Endothelial cell (in vitro differentiated cells): ENCODE measurements around the gene KHDC4. TPM values are rescaled to one million over a fixed set of nuclear protein-coding genes. Genes with fewer than 3 reads are reported as not detected.

Experiments used
- DNase-seq: peaks from one replicate; pipeline ENCODE4 v3.0.0; 2021; ENCODE audit warnings: low spot score
- H3K27ac Mint-ChIP-seq: one replicate; pipeline ENCODE4 v1.8.0; 2021; ENCODE audit warnings: mixed read lengths, inconsistent platforms; ENCODE audit not compliant: unreplicated experiment
- H3K27me3 Mint-ChIP-seq: one replicate; pipeline ENCODE4 v1.8.0; 2021; ENCODE audit warnings: mild to moderate bottlenecking, moderate library complexity, mixed read lengths, inconsistent platforms; ENCODE audit not compliant: unreplicated experiment
- H3K36me3 Mint-ChIP-seq: one replicate; pipeline ENCODE4 v1.8.0; 2021; ENCODE audit warnings: mild to moderate bottlenecking, low read depth, mixed read lengths, inconsistent platforms; ENCODE audit not compliant: unreplicated experiment
- H3K4me1 Mint-ChIP-seq: one replicate; pipeline ENCODE4 v1.8.0; 2021; ENCODE audit warnings: mild to moderate bottlenecking, mixed read lengths, inconsistent platforms; ENCODE audit not compliant: unreplicated experiment
- H3K4me3 Mint-ChIP-seq: one replicate; pipeline ENCODE4 v1.8.0; 2021; ENCODE audit warnings: mild to moderate bottlenecking, mixed read lengths, inconsistent platforms; ENCODE audit not compliant: unreplicated experiment
- H3K9me3 Mint-ChIP-seq: one replicate; pipeline ENCODE4 v1.8.0; 2021; ENCODE audit warnings: mixed read lengths, inconsistent platforms; ENCODE audit not compliant: unreplicated experiment
- total RNA-seq: library from RNA; stranded (reverse); fragmentation: NEBNext Ultra II Directional; extraction: Animal tissue kit (Norgen Biotek cat#: 25700); gene quantifications from one replicate; pipeline ENCODE4 v1.2.1, GENCODE V29; 2021; ENCODE audit not compliant: unreplicated experiment
- TF ChIP-seq, protein P1 (sequence below): fragments of 200-600 bp; sonication (generic); IDR thresholded peaks from one replicate; pipeline ENCODE4 v1.5.0; 2021; ENCODE audit warnings: antibody characterized with exemption; ENCODE audit not compliant: unreplicated experiment

KHDC4 gene
- total RNA-seq, 1 donor from 2014 or later = 42.6 TPM

GRCh38 chr1:155947292-155947691 lies 13.1 kb upstream of the KHDC4 start:
- H3K9me3 Mint-ChIP-seq = no peaks in the 10 kb centered on the region
- TF ChIP-seq, protein P1, sequence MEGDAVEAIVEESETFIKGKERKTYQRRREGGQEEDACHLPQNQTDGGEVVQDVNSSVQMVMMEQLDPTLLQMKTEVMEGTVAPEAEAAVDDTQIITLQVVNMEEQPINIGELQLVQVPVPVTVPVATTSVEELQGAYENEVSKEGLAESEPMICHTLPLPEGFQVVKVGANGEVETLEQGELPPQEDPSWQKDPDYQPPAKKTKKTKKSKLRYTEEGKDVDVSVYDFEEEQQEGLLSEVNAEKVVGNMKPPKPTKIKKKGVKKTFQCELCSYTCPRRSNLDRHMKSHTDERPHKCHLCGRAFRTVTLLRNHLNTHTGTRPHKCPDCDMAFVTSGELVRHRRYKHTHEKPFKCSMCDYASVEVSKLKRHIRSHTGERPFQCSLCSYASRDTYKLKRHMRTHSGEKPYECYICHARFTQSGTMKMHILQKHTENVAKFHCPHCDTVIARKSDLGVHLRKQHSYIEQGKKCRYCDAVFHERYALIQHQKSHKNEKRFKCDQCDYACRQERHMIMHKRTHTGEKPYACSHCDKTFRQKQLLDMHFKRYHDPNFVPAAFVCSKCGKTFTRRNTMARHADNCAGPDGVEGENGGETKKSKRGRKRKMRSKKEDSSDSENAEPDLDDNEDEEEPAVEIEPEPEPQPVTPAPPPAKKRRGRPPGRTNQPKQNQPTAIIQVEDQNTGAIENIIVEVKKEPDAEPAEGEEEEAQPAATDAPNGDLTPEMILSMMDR = no peak

DNA sequence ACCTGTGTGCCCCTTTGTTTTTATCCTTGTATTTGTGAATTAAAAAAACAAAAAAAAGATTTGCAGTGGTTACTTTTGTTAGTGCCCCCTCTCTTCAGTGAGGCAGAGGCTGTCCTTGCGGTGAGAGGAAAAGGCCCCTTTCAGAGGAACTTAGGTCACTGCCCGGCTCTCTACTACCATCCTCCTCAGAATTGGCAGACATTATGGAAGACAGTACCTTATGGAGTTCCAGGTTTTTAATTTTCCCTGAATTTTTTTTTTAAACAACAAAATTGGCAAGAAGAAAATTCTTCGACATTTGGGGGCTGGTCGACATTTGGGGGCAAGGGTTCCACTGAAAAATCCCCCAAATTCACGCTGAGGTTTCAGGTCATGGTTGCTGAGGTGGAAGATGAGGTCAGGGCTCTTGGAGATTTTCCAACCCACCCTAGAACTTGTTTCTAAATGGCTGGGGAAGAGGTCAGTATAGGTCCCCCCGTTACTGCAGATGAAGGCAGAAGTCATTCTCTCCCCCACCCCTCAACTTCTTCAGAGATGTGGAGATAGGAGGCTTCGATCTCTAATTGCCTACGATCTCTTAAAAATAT lies 12.5 kb upstream of the KHDC4 start:
- no peak overlapping the region for H3K27ac Mint-ChIP-seq
- TF ChIP-seq, protein P1 = no peak
- peaks cover 29% of the 10 kb centered on the region for H3K36me3 Mint-ChIP-seq
- H3K27me3 Mint-ChIP-seq = peaks cover 17% of the 10 kb centered on the region
- peaks cover 45% of the 10 kb centered on the region for H3K4me1 Mint-ChIP-seq
- H3K4me3 Mint-ChIP-seq = peak overlapping the region; percentile 4
- H3K9me3 Mint-ChIP-seq = no peaks in the 10 kb centered on the region
- DNase-seq = no peak

More at GRCh38 chr1:155947292-155947691, 13.1 kb upstream of the KHDC4 start:
- Mint-ChIP-seq H3K27me3 (peaks cover 14% of the 10 kb centered on the region), H3K36me3 (peaks cover 32% of the 10 kb centered on the region), H3K27ac (no peak overlapping the region), H3K4me1 (peaks cover 40% of the 10 kb centered on the region), H3K4me3 (peak overlapping the region; percentile 4)
- DNase-seq = no peak

GRCh38 chr1:155944444-155944799 lies 10.2 kb upstream of the KHDC4 start:
- Mint-ChIP-seq H3K36me3 (peaks cover 13% of the 10 kb centered on the region), H3K27ac (no peak overlapping the region), H3K4me1 (peaks cover 56% of the 10 kb centered on the region), H3K4me3 (no peak overlapping the region), H3K9me3 (no peaks in the 10 kb centered on the region), H3K27me3 (peaks cover 24% of the 10 kb centered on the region)
- no peak for DNase-seq
- TF ChIP-seq, protein P1 = no peak

- Mint-ChIP-seq H3K27ac (peak overlapping the region; percentile 70), H3K4me3 (no peak overlapping the region), H3K27me3 (peaks cover 24% of the 10 kb centered on the region), H3K4me1 (peaks cover 65% of the 10 kb centered on the region), H3K36me3 (peaks cover 13% of the 10 kb centered on the region), H3K9me3 (no peaks in the 10 kb centered on the region)
- TF ChIP-seq, protein P1 = no peak
- DNase-seq = peak; percentile 19
Observed at GRCh38 chr1:155942578-155943141, 8.4 kb upstream of the KHDC4 start.

- DNase-seq = no peak
- peaks cover 11% of the 10 kb centered on the region for H3K36me3 Mint-ChIP-seq
- TF ChIP-seq, protein P1 = no peak
- H3K4me1 Mint-ChIP-seq = peaks cover 63% of the 10 kb centered on the region
- peak overlapping the region; percentile 70 for H3K27ac Mint-ChIP-seq
- peaks cover 22% of the 10 kb centered on the region for H3K27me3 Mint-ChIP-seq
- peak overlapping the region; percentile 76 for H3K4me3 Mint-ChIP-seq
- H3K9me3 Mint-ChIP-seq = no peaks in the 10 kb centered on the region
Observed at GRCh38 chr1:155941845-155942531, 7.8 kb upstream of the KHDC4 start.
